GM19239 (cell line): ENCODE data around the gene RCOR1.

ENCODE experiments used
- DNase-seq: peaks from one replicate; pipeline ENCODE4 v3.0.0; 2011; ENCODE audit warnings: low spot score; ENCODE audit not compliant: insufficient read length
- FAIRE-seq: peaks from 2 replicates; lab custom pipeline; 2011; peaks lifted over from hg19 to GRCh38; lab: Jason Lieb, UNC

The RCOR1 gene

GRCh38 chr14:102697501-102697900 is 105.1 kb downstream of the RCOR1 start:
- no peak for FAIRE-seq
- DNase-seq: no peak

- FAIRE-seq (no peak), DNase-seq (no peak)
Observed at GRCh38 chr14:102699416-102700110, 107.1 kb downstream of the RCOR1 start.

DNA sequence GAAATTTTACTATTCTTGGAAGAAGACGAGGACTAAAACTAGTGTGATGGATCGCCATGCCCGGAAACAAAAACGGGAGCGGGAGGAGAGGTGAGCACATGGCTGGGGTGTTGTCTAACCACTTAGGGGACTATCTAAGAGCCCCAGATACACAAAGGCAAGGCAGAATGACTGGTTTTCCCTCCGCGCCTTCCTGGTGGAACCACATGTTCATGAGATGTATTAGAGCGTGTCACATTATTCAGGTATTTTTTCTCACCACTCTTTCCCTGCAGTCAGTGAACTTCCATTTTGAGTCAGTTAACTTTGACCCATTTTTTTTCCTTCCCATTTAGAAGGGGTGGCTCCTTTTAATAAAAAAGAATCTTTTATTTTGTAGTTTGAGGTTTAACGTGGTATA is 116.0 kb downstream of the RCOR1 start:
- no peak for DNase-seq
- FAIRE-seq: peak; percentile 47

DNA sequence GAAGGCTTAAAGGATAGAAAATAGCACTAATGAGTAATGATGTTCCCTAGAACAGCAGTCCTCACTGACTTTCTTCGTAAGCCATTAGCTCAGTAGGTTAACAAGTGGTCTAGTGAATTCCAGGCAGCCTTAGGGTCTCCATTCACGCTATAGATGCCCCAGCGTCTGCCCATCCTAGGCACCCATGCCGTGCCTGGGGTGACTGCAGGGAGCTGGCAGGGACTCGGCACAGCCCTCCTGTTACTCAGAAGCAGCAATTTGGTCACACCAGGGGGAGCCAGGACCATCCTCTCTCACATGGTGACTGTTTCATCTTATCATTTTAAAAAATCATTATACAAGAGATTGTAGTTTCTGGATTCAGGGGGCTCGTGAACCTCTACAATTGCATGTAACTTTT is 118.8 kb downstream of the RCOR1 start:
- FAIRE-seq (no peak), DNase-seq (no peak)

DNA sequence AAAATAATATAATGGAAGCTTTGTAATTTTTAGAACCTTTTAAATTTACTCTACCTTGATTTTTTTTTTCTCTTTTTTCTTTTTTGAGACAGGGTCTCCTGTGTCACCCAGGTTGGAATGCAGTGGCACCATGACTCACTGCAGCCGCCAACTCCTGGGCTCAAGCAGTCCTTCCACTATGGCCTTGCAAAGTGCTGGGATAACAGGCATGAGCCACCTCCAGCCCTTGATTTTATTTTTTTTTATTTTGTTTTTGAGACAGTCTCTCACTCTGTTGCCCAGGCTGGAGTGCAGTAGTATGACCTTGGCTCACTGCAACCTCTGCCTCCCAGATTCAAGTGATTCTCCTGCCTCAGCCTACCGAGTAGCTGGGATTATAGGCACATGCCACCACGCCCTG is 119.5 kb downstream of the RCOR1 start:
- FAIRE-seq (no peak), DNase-seq (no peak)

DNA sequence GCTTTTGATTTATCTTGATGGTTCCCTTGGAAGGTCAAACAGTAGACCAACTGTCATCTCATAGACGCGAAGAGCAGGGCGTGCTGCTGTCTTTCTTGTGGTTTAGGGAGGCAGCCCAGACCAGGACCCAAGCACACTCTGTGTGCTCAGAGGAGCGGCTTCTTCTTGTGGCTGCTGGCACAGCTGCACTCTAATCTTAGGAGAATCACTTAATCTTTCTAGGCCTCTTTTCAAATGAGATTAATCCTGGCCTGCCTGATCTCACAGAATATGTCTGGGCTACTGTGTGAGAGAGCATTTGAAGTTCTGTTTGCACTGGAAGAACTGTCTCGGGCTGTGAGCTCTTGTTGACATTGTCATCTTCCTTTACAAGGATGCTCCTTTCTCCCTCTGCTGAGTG is 124.8 kb downstream of the RCOR1 start:
- FAIRE-seq (no peak), DNase-seq (no peak)

DNA sequence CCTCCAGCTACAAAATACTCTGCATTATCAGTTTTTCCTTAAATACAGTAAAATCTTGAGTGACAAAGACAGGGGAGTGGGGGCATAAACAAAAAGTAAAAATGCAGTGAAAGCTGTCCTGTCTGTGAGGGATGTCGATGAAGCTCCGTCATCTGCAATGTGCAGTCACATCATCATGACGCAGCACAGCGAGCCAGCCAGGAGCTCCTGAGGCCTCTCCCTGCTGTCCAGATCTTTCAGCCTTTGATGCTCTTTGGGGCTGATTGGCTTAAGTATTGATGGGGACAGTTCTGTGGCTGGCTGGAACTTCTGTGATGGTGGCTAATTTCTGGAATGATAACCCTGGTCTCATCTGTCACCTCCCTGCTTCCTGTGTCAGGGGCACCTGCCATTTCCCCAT is 130.2 kb downstream of the RCOR1 start:
- no peak for FAIRE-seq
- no peak for DNase-seq

DNA sequence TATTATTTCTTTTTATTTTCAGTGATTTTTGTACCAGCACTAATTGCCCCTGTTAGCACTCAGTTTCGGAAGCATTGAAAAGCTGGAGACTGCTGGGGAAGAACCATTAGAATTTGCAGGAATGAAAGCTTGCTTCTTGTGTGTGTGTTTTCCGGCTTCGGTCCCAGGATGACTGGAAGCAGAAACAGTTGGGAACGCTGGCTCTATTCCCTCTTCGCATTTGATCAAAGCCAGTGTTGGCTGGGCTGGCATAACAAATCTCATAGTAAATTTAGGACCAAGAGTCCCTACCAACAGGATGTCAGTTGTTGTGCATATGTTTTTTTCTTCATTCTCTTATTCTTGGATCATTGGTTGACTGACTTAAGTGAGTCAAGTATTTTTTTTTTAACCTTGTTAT is 131.2 kb downstream of the RCOR1 start:
- no peak for FAIRE-seq
- DNase-seq: no peak

- DNase-seq: no peak
Observed at GRCh38 chr14:102726191-102726949, 133.9 kb downstream of the RCOR1 start.

GRCh38 chr14:102727336-102728095 is 135.1 kb downstream of the RCOR1 start:
- DNase-seq (no peak), FAIRE-seq (no peak)

More at GRCh38 chr14:102726191-102726949, 133.9 kb downstream of the RCOR1 start:
- FAIRE-seq: no peak

- FAIRE-seq: no peak
- DNase-seq: no peak
Observed at GRCh38 chr14:102728501-102728900, 136.1 kb downstream of the RCOR1 start.

- DNase-seq: no peak
- peak; percentile 4 for FAIRE-seq
Observed at GRCh38 chr14:102729268-102729667, 136.8 kb downstream of the RCOR1 start.

DNA sequence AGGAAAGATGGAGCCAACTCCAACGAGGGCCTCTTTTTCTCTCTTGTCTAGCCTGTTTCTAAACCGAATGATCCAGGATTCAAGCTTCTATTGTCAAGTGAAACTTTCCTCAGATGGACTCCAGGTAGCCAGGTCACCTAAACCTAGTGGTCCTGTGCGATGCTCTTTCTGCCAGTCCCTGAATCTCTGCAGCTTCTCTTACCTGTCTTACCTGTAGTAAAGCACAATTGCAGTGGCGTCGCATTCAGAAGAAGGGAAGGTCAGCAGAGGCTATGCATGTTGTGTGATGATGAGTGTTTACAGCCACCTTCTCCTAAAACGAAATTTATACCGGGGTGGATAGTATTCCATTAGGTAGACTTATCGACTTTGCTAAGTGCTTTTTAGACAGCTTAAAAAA is 137.4 kb downstream of the RCOR1 start:
- DNase-seq: no peak
- FAIRE-seq: no peak

- no peak for FAIRE-seq
Observed at GRCh38 chr14:102731101-102731870, 138.8 kb downstream of the RCOR1 start.

DNA sequence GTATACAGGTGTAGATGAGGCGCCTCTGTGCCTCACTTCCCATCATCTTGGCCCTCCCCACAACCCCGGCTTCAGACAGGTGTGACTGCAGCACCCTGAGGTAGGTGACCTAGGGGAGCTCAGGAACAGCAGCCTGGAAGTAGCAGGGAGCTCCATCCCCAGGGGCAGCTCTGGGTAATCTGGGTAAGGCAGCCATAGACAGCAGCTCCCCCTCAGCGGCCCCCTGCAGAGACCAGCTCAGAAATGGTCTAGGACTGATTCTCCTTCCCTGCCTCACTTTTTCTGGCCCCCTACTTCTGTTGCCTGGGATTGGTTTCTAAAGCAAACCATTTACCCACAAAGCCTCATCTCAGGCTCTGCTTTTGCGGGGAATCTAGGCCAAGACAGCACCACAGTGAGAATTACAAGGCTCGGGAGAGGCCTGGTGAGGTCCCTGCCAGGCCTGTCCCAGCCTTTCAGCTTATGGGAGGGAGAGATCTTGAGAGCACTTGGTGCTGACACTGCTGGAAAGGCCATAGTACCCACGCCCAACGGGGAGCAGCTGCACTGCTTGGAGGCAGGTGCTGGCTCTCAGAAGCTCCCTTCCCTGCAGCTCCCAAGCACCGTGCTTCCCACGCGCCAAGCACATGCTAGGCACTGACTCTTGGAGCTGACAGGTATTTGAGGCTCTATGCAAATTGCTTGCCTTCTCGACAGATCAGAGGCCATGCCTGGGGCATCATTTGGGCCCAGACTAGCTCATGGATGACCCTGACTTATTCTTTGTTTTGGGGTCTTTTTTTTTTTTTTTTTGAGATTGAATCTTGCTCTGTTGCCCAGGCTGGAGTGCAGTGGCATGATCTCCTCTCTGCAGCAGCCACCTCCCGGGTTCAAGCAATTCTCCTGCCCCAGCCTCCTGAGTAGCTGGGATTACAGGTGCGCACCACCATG is 139.7 kb downstream of the RCOR1 start:
- no peak for FAIRE-seq
- DNase-seq: no peak

More at GRCh38 chr14:102731101-102731870, 138.8 kb downstream of the RCOR1 start:
- DNase-seq: no peak

DNA sequence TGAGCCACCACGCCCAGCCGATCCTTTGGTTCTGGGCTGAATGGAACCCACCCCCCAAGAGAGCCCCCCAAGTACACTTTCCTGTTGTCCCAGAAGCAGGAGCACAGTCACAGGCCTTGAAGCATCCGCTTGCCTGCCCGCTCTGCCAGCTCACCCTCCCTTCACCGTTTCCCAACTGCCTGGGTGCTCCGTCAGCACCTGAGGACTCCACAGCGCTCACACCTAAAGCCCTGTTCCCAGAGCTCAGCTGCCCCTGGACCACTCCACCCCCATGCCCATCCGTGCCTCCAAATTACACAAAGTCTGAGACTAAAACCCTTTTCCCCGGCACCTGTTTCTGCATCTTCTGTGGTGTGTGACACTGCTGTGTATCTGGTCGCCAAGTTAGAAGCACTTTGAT is 140.5 kb downstream of the RCOR1 start:
- no peak for FAIRE-seq
- no peak for DNase-seq

DNA sequence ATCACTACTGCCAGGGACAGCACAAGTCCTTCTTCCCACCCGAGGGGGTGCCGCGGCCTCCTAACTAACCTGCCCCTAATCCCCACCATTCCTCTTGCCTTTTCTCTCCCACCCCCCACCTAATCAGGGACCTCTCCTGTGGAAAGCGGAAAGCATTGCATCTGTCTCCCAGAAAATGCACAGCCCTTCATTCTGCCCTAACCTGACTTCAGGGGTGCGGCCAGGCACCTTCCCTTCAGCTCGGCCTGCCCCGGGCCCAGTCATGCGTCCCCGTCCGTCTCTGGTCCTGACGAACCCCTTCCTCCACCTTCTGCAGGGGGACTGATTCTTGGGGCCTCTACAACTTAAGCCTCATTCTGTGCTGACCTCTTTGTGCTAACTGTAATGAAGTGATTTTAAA is 140.9 kb downstream of the RCOR1 start:
- FAIRE-seq (no peak), DNase-seq (no peak)

DNA sequence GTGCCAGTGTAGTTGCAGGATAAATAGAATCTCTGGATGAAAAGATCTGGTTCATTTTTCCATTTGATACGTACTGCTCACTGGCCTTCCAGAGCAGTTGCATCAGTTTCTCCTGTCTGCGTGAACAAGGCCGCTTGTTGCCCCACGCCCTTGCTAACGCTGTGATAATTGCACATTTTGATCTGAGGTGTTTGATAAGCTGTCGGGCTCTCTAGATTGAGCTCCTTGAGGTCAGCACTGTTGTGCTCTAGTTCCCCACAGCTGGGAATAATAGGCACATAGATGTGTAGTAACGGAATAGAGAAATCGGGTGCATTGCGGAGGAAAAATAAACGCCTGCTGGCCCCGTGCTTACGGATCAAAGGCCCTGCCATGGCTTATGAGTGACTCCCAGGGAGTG is 142.0 kb downstream of the RCOR1 start:
- FAIRE-seq (no peak), DNase-seq (no peak)

DNA sequence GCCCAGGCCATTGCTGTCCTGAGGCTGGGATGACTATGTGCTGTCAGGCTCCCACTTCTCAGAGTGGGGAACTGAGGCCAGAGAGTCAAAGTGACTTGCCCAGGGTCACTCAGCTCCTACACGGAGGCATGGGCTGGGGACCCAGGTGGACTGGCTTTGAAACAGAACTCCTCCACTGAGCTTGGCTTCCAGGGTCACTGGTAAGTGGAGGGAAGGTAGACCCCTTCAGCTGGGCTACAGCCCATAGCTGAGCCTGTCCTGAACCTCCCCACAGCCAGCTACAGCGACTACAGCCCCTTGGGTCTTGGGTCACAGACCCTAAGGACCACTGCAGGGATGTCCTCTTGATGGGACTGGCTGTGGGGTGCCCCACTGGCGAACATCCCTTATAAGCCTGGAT is 144.5 kb downstream of the RCOR1 start:
- DNase-seq: no peak
- FAIRE-seq: no peak
